GM12878 (cell line): ENCODE data around the gene DERL3. TPM values are rescaled to one million over a fixed set of nuclear protein-coding genes. Genes with fewer than 3 reads are reported as not detected.

Experiments used
- ATAC-seq: fragments of 200-7000 bp; cut with Tn5 transposase; 3 replicates; pipeline ENCODE4 v1.9.1; 2020; ENCODE audit warnings: mild to moderate bottlenecking, moderate library complexity
- BruUV-seq: library from RNA; stranded (reverse); fragments of 400-500 nt; replicated peaks from 2 replicates; lab custom pipeline; 2021; lab: Mats Ljungman, UMichigan
- CTCF ChIA-PET: fragments of 300-600 bp; sonication (Branson Sonifier 250); formaldehyde crosslinking; extraction: SDS; loops from one replicate; lab custom pipeline; 2021; ENCODE audit warnings: inconsistent platforms; lab: Yijun Ruan, JAX
- POLR2A ChIA-PET: fragments of 350-600 bp; formaldehyde crosslinking; extraction: SDS; loops from one replicate; lab custom pipeline; 2021; ENCODE audit warnings: inconsistent platforms; lab: Charles Lee
- RAD21 ChIA-PET: fragments of 300-600 bp; sonication (Branson Sonifier 250); formaldehyde crosslinking; loops from one replicate; lab custom pipeline; 2023; ENCODE audit warnings: antibody characterized with exemption; ENCODE audit not compliant: unreplicated experiment; lab: Charles Lee
- SMC1A ChIA-PET: fragments of 300-600 bp; sonication (Branson Sonifier 250); formaldehyde crosslinking; loops from one replicate; lab custom pipeline; 2023; ENCODE audit not compliant: unreplicated experiment, uncharacterized antibody; lab: Charles Lee
- DNase-seq: peaks from one replicate; pipeline ENCODE4 v3.0.0-alpha.2; 2011; ENCODE audit warnings: low read depth, low spot score
- FAIRE-seq: peaks from 3 replicates; lab custom pipeline; 2011; peaks lifted over from hg19 to GRCh38; lab: Jason Lieb, UNC
- H2AFZ ChIP-seq: 2 replicates; pipeline ENCODE4 v1.6.0; 2011; ENCODE audit warnings: low read depth, low read length, control low read depth; ENCODE audit not compliant: control insufficient read depth
- H3K27ac ChIP-seq: 2 replicates; pipeline ENCODE4 v1.5.1; 2011; ENCODE audit warnings: control low read depth; ENCODE audit not compliant: control insufficient read depth, insufficient read depth
- H3K27me3 ChIP-seq, 2 experiments: replicated peaks in 1 of 2; 2 replicates each; pipeline versions ENCODE4 v1.6.0 to v1.6.1; 2011; ENCODE audit warnings: low read length in 1 of 2; ENCODE audit not compliant: control insufficient read depth in 2 of 2, insufficient read depth in 2 of 2
- H3K36me3 ChIP-seq, 2 experiments: 2 replicates each; pipeline ENCODE4 v1.5.1; 2011; ENCODE audit warnings: low read length in 1 of 2; ENCODE audit not compliant: control insufficient read depth in 2 of 2, insufficient read depth in 2 of 2
- H3K4me1 ChIP-seq: 2 replicates; pipeline ENCODE4 v1.6.1; 2011; ENCODE audit warnings: mild to moderate bottlenecking, low read length, moderate library complexity, mixed read lengths; ENCODE audit not compliant: control insufficient read depth, insufficient read depth
- H3K4me2 ChIP-seq: 2 replicates; pipeline ENCODE4 v1.6.0; 2011; ENCODE audit warnings: control low read depth; ENCODE audit not compliant: control insufficient read depth, insufficient read depth
- H3K4me3 ChIP-seq: fragments of 200-600 bp; sonication (generic); 2 replicates; pipeline ENCODE4 v1.5.1; 2016
- H3K79me2 ChIP-seq: 2 replicates; pipeline ENCODE4 v1.6.0; 2011; ENCODE audit warnings: low read length; ENCODE audit not compliant: control insufficient read depth, insufficient read depth
- H3K9ac ChIP-seq: 2 replicates; pipeline ENCODE4 v1.8.0; 2011; ENCODE audit warnings: low read length, control low read depth, mixed read lengths; ENCODE audit not compliant: control insufficient read depth, insufficient read depth
- H3K9me3 ChIP-seq: replicated peaks from 3 replicates; pipeline ENCODE4 v1.5.1; 2011; ENCODE audit warnings: mild to moderate bottlenecking, low read length; ENCODE audit not compliant: control insufficient read depth, insufficient read depth
- H4K20me1 ChIP-seq: 2 replicates; pipeline ENCODE4 v1.6.0; 2011; ENCODE audit not compliant: control insufficient read depth, insufficient read depth
- BRCA1 ChIP-seq: IDR thresholded peaks from 2 replicates; pipeline ENCODE4 v1.6.1; 2011; ENCODE audit warnings: low read depth, low read length, improper control_type of control experiment
- CBX3 ChIP-seq: fragments of 200-600 bp; sonication (generic); IDR thresholded peaks from 2 replicates; pipeline ENCODE4 v1.6.1; 2016; ENCODE audit warnings: low read depth, borderline replicate concordance
- ESRRA ChIP-seq: IDR thresholded peaks from 2 replicates; pipeline ENCODE4 v1.6.1; 2012; ENCODE audit warnings: mild to moderate bottlenecking, low read length, improper control_type of control experiment
- FOS ChIP-seq: IDR thresholded peaks from 3 replicates; pipeline ENCODE4 v1.6.1; 2011; ENCODE audit warnings: borderline replicate concordance; ENCODE audit not compliant: insufficient read length; ENCODE audit errors: extremely low read depth
- GATAD2B ChIP-seq: fragments of 450-650 bp; conservative IDR thresholded peaks from 2 replicates; pipeline ENCODE4 v1.6.1; 2017; ENCODE audit warnings: low read depth, mild to moderate bottlenecking, moderate library complexity
- HDAC6 ChIP-seq: fragments of 200-600 bp; sonication (generic); IDR thresholded peaks from one replicate; pipeline ENCODE4 v1.8.0; 2017; ENCODE audit warnings: antibody characterized with exemption; ENCODE audit not compliant: unreplicated experiment
- MEF2A ChIP-seq: IDR thresholded peaks from 2 replicates; pipeline ENCODE4 v1.6.1; 2011; ENCODE audit warnings: low read depth, mild to moderate bottlenecking, low read length, moderate library complexity; ENCODE audit not compliant: insufficient read depth
- NFYB ChIP-seq: IDR thresholded peaks from 2 replicates; pipeline ENCODE4 v1.6.1; 2011; ENCODE audit warnings: low read depth, mild to moderate bottlenecking, low read length, improper control_type of control experiment, moderate library complexity; ENCODE audit not compliant: insufficient read depth
- NR2F1 ChIP-seq: fragments of 450-650 bp; conservative IDR thresholded peaks from 2 replicates; pipeline ENCODE4 v1.6.1; 2017; ENCODE audit warnings: mild to moderate bottlenecking
- NRF1 ChIP-seq: conservative IDR thresholded peaks from 2 replicates; pipeline ENCODE4 v1.6.1; 2011; ENCODE audit warnings: mild to moderate bottlenecking, low read depth, low read length, improper control_type of control experiment
- SREBF2 ChIP-seq: IDR thresholded peaks from 2 replicates; pipeline ENCODE4 v1.6.1; 2012; ENCODE audit warnings: mild to moderate bottlenecking, low read length
- STAT3 ChIP-seq: IDR thresholded peaks from 2 replicates; pipeline ENCODE4 v1.6.1; 2011; ENCODE audit warnings: low read depth, low read length, improper control_type of control experiment
- USF2 ChIP-seq: IDR thresholded peaks from 2 replicates; pipeline ENCODE4 v1.6.1; 2011; ENCODE audit warnings: low read depth, low read length, improper control_type of control experiment, borderline replicate concordance
- WRNIP1 ChIP-seq: IDR thresholded peaks from 2 replicates; pipeline ENCODE4 v1.6.1; 2011; ENCODE audit warnings: low read depth, low read length, improper control_type of control experiment, borderline replicate concordance
- ZNF592 ChIP-seq: fragments of 450-650 bp; IDR thresholded peaks from 2 replicates; pipeline ENCODE4 v1.6.1; 2017; ENCODE audit warnings: mild to moderate bottlenecking, moderate library complexity
- ZSCAN29 ChIP-seq: fragments of 450-650 bp; IDR thresholded peaks from 2 replicates; pipeline ENCODE4 v1.6.1; 2017; ENCODE audit warnings: mild to moderate bottlenecking, moderate library complexity
- WGBS: methylation state at CpG from one replicate; pipeline ENCODE4 v1.1.6; 2016; ENCODE audit warnings: low lambda C conversion rate; ENCODE audit not compliant: insufficient replicate concordance, insufficient coverage; ENCODE audit errors: missing lambda C conversion rate; 5-methylcytosine and 5-hydroxymethylcytosine counted together
- in situ Hi-C: fragments of 300-500 bp; cut with MboI; formaldehyde crosslinking; loops from 9 replicates; pipeline ENCODE4 v1.14.3; 2018; ENCODE audit warnings: mixed read lengths
- intact Hi-C: fragments of 100-400 bp; cut with micrococcal nuclease; formaldehyde crosslinking; loops from one replicate; pipeline ENCODE4 v1.14.2; 2022; ENCODE audit not compliant: unreplicated experiment
- polyA plus RNA-seq, 11 experiments: library from polyadenylated mRNA; depleted of rRNA in 4 of 11; unstranded in 6 of 11; stranded (reverse) in 5 of 11; fragments of >200 nt; fragmentation: Nextera tagmentation in 4 of 11; fragmentation: Illumina TruSeq in 1 of 11; extraction: Ambion mirVana in 4 of 11; extraction: Trizol in 1 of 11; gene quantifications; 1 replicate in 1 of 11; 2 replicates in 10 of 11; pipeline versions ENCODE4 v1.2.1 to v1.2.3, GENCODE V29; 2011 to 2016; ENCODE audit warnings: inconsistent platforms in 2 of 11, missing spikeins in 2 of 11, low read depth in 1 of 11
- total RNA-seq, 4 experiments: library from RNA; depleted of rRNA in 3 of 4; stranded (reverse); fragments of >200 nt in 3 of 4; fragmentation: Illumina TruSeq in 1 of 4; extraction: Trizol in 1 of 4; gene quantifications; 2 replicates each; pipeline versions ENCODE4 v1.2.1 to v1.2.3, GENCODE V29; 2013 to 2021

The DERL3 gene
- total and polyA plus RNA-seq, 10 of the 15 experiments (the other 5 are each of a cell fraction or from before 2014, with no cell fraction given), result 4.1 to 52.4 (median 14.1) TPM

GRCh38 chr22:23820748-23821211 is 18.0 kb downstream of the DERL3 start (continued):
- TF ChIP-seq ZNF592, result no peak
- no peak for TF ChIP-seq MEF2A
- TF ChIP-seq STAT3, result no peak
- no peak for TF ChIP-seq FOS
- TF ChIP-seq NFYB, result peak; percentile 43; the same call in 1 of the 2 replicates

GRCh38 chr22:23818541-23818940 is 20.3 kb downstream of the DERL3 start:
- no peak overlapping the region for H3K27ac ChIP-seq
- WGBS, result 50% methylated on average over 2 of the region's 2 CpGs
- no peak for TF ChIP-seq GATAD2B
- TF ChIP-seq CBX3, result no peak
- TF ChIP-seq ESRRA, result no peak
- no peak for TF ChIP-seq SREBF2
- TF ChIP-seq NR2F1, result no peak
- no peak for TF ChIP-seq USF2
- TF ChIP-seq NRF1, result no peak
- TF ChIP-seq WRNIP1, result no peak
- TF ChIP-seq BRCA1, result no peak
- no peak for TF ChIP-seq HDAC6
- TF ChIP-seq ZSCAN29, result no peak
- ATAC-seq (no peak), FAIRE-seq (no peak), DNase-seq (no peak)
- no peak overlapping the region for H3K9ac ChIP-seq
- BruUV-seq, result no TSS peak
- no peaks in the 10 kb centered on the region for H3K9me3 ChIP-seq
- H3K4me3 ChIP-seq, result no peak overlapping the region
- in situ Hi-C loops, result no loop called here
- no peak overlapping the region for H2AFZ ChIP-seq
- CTCF ChIA-PET, result no interaction called here
- POLR2A ChIA-PET, result no interaction called here
- SMC1A ChIA-PET, result no interaction called here
- no peaks in the 10 kb centered on the region for H3K4me1 ChIP-seq
- no peaks in the 10 kb centered on the region for H3K27me3 ChIP-seq
- H3K4me2 ChIP-seq, result no peak overlapping the region
- RAD21 ChIA-PET, result no interaction called here
- H3K36me3 ChIP-seq, result peaks cover 23 to 36% of the 10 kb centered on the region in 2 experiments
- no peaks in the 10 kb centered on the region for H3K79me2 ChIP-seq
- H4K20me1 ChIP-seq, result no peaks in the 10 kb centered on the region; the same call in 1 of the 2 replicates
- intact Hi-C loops, result no loop called here
